H1 (cell line): ENCODE measurements around the gene HSD17B8. TPM values are rescaled to one million over a fixed set of nuclear protein-coding genes. Genes with fewer than 3 reads are reported as not detected.

Source experiments
- BRCA1 ChIP-seq: IDR thresholded peaks from 2 replicates; pipeline ENCODE4 v1.6.1; 2012; ENCODE audit warnings: low read depth, low read length, improper control_type of control experiment
- CBX5 ChIP-seq: fragments of 300-800, 300-1000 bp; sonication (generic); IDR thresholded peaks from 2 replicates; pipeline ENCODE4 v1.7.1; 2016; ENCODE audit warnings: antibody characterized with exemption, low read length, low read depth
- CBX8 ChIP-seq: fragments of 300-800, 300-1000 bp; sonication (generic); IDR thresholded peaks from 2 replicates; pipeline ENCODE4 v1.7.1; 2016; ENCODE audit warnings: low read depth, low read length, borderline replicate concordance
- KDM1A ChIP-seq: fragments of 200-600, 300-600 bp; sonication (generic); IDR thresholded peaks from 2 replicates; pipeline ENCODE4 v1.7.1; 2016; ENCODE audit warnings: mild to moderate bottlenecking, low read length, borderline replicate concordance
- POU5F1 ChIP-seq: IDR thresholded peaks from 2 replicates; pipeline ENCODE4 v1.6.1; 2011; ENCODE audit warnings: low read depth, mild to moderate bottlenecking, low read length, moderate library complexity
- SIN3A ChIP-seq, 2 experiments: IDR thresholded peaks in 1 of 2; conservative IDR thresholded peaks in 1 of 2; 2 replicates each; pipeline ENCODE4 v1.6.1; 2011 to 2012; ENCODE audit warnings: low read length in 2 of 2, improper control_type of control experiment in 1 of 2, low read depth in 1 of 2, mild to moderate bottlenecking in 1 of 2
- TAF7 ChIP-seq: optimal IDR thresholded peaks from 2 replicates; pipeline ENCODE3; 2011; ENCODE audit warnings: low read depth, mild to moderate bottlenecking, inconsistent platforms, low read length, moderate library complexity, borderline replicate concordance
- polyA plus RNA-seq, 7 experiments: library from polyadenylated mRNA; depleted of rRNA in 3 of 7; stranded (reverse) in 5 of 7; unstranded in 2 of 7; fragments of >200 nt in 5 of 7; fragments of 200-250 nt in 2 of 7; gene quantifications; 1 replicate in 5 of 7; 2 replicates in 1 of 7; 4 replicates in 1 of 7; pipeline versions ENCODE4 v1.2.1 to v1.2.3, GENCODE V29; 2011 to 2013; ENCODE audit warnings: missing spikeins in 2 of 7, mixed read lengths in 2 of 7
- total RNA-seq: library from RNA; stranded (reverse); fragmentation: NEBNext Ultra II Directional; extraction: Animal tissue kit (Norgen Biotek cat#: 25700); gene quantifications from 2 replicates; pipeline ENCODE4 v1.2.1, GENCODE V29; 2021
- TF ChIP-seq, protein P1 (sequence below): fragments of 300-600 bp; sonication (generic); IDR thresholded peaks from 2 replicates; pipeline ENCODE4 v1.7.1; 2012; ENCODE audit warnings: low read length, moderate library complexity, mild to moderate bottlenecking, inconsistent platforms; ENCODE audit not compliant: insufficient replicate concordance

HSD17B8 gene
- total and polyA plus RNA-seq, 2 of the 8 experiments (the other 6 are each of a cell fraction or from before 2014, with no cell fraction given), result 3.3 to 17.1 TPM

DNA sequence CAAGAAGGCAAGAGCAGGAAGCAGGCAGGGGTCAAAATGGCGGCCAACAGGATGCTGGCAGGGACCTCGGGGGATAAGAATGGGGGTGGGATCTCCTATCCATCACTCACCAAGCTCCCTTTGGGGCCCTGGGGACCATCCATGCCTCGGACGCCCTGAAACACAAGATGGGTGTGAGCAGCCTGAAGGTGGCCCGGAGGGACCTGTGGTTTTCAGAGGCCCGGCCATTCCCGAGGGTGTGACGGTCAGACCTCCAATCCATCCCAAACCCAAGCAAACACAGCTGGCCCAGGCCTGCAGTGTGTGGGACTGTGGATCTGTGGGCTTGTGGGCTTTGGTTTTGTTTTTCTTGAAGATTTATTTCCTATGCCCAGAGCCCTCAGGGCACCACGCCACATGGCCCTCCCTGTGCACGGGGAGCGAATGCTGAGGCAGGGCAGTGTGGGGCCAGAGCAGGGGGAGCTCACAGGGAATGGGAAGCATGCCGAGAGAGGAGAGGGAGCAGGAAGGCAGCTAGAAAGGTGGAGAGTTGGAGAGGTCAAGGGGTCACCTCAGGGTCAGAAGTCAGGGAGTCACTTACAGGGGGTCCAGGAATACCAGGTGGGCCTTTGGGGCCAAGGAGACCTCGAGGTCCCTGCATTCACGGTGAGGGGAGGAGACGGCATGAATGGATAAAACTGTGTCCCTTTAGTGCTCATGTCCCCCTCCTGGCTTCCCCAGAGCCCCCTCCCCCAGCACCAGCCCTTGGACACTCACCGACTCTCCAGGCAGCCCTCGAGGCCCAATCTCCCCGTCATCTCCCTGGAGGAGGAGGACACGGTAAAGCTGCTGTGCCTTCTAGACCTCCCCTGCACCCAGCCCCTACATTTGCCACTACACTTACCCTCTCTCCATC is 26.7 kb upstream of the HSD17B8 start (continued):
- TF ChIP-seq TAF7, result no peak
- TF ChIP-seq CBX5, result no peak
- TF ChIP-seq, protein P1, sequence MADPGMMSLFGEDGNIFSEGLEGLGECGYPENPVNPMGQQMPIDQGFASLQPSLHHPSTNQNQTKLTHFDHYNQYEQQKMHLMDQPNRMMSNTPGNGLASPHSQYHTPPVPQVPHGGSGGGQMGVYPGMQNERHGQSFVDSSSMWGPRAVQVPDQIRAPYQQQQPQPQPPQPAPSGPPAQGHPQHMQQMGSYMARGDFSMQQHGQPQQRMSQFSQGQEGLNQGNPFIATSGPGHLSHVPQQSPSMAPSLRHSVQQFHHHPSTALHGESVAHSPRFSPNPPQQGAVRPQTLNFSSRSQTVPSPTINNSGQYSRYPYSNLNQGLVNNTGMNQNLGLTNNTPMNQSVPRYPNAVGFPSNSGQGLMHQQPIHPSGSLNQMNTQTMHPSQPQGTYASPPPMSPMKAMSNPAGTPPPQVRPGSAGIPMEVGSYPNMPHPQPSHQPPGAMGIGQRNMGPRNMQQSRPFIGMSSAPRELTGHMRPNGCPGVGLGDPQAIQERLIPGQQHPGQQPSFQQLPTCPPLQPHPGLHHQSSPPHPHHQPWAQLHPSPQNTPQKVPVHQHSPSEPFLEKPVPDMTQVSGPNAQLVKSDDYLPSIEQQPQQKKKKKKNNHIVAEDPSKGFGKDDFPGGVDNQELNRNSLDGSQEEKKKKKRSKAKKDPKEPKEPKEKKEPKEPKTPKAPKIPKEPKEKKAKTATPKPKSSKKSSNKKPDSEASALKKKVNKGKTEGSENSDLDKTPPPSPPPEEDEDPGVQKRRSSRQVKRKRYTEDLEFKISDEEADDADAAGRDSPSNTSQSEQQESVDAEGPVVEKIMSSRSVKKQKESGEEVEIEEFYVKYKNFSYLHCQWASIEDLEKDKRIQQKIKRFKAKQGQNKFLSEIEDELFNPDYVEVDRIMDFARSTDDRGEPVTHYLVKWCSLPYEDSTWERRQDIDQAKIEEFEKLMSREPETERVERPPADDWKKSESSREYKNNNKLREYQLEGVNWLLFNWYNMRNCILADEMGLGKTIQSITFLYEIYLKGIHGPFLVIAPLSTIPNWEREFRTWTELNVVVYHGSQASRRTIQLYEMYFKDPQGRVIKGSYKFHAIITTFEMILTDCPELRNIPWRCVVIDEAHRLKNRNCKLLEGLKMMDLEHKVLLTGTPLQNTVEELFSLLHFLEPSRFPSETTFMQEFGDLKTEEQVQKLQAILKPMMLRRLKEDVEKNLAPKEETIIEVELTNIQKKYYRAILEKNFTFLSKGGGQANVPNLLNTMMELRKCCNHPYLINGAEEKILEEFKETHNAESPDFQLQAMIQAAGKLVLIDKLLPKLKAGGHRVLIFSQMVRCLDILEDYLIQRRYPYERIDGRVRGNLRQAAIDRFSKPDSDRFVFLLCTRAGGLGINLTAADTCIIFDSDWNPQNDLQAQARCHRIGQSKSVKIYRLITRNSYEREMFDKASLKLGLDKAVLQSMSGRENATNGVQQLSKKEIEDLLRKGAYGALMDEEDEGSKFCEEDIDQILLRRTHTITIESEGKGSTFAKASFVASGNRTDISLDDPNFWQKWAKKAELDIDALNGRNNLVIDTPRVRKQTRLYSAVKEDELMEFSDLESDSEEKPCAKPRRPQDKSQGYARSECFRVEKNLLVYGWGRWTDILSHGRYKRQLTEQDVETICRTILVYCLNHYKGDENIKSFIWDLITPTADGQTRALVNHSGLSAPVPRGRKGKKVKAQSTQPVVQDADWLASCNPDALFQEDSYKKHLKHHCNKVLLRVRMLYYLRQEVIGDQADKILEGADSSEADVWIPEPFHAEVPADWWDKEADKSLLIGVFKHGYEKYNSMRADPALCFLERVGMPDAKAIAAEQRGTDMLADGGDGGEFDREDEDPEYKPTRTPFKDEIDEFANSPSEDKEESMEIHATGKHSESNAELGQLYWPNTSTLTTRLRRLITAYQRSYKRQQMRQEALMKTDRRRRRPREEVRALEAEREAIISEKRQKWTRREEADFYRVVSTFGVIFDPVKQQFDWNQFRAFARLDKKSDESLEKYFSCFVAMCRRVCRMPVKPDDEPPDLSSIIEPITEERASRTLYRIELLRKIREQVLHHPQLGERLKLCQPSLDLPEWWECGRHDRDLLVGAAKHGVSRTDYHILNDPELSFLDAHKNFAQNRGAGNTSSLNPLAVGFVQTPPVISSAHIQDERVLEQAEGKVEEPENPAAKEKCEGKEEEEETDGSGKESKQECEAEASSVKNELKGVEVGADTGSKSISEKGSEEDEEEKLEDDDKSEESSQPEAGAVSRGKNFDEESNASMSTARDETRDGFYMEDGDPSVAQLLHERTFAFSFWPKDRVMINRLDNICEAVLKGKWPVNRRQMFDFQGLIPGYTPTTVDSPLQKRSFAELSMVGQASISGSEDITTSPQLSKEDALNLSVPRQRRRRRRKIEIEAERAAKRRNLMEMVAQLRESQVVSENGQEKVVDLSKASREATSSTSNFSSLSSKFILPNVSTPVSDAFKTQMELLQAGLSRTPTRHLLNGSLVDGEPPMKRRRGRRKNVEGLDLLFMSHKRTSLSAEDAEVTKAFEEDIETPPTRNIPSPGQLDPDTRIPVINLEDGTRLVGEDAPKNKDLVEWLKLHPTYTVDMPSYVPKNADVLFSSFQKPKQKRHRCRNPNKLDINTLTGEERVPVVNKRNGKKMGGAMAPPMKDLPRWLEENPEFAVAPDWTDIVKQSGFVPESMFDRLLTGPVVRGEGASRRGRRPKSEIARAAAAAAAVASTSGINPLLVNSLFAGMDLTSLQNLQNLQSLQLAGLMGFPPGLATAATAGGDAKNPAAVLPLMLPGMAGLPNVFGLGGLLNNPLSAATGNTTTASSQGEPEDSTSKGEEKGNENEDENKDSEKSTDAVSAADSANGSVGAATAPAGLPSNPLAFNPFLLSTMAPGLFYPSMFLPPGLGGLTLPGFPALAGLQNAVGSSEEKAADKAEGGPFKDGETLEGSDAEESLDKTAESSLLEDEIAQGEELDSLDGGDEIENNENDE, result no peak
- no peak for TF ChIP-seq BRCA1
- no peak for TF ChIP-seq POU5F1
- TF ChIP-seq CBX8, result no peak
- no peak for TF ChIP-seq SIN3A (conservative IDR thresholded peaks at IDR 0.05 in 1 of 2, IDR thresholded peaks at IDR 0.05 in 1 of 2; ENCODE audit: low read depth in 1 of 2, low read length in 2 of 2)
- no peak for TF ChIP-seq KDM1A
